ENCODE results near the gene LEFTY1. TPM values are rescaled to one million over a fixed set of nuclear protein-coding genes. Genes with fewer than 3 reads are reported as not detected.
A peak's percentile ranks its signal among the peaks of the same experiment; 100 is the strongest.

Gene LEFTY1
- total and polyA plus RNA-seq, 9 of the 15 experiments (the other 6 are each of a cell fraction or from before 2014, with no cell fraction given) = 0.07 to 0.24 (median 0.17) TPM; not detected in 5

- 88% methylated on average over 10 of the region's 10 CpGs for WGBS (ENCODE audit: insufficient coverage, low coverage, missing lambda C conversion rate)
- no TSS peak for BruUV-seq (replicated peaks)
- H3K27me3 ChIP-seq (ENCODE audit: control insufficient read depth in 2 of 2, insufficient read depth in 2 of 2, low read length in 2 of 2) = no peaks in the 10 kb centered on the region
- no peak overlapping the region for H2AFZ ChIP-seq (ENCODE audit: low read depth, low read length)
- no peak overlapping the region for H3K27ac ChIP-seq (ENCODE audit: extremely low read depth, low read depth, low read length)
- no peak for FAIRE-seq
- H3K4me1 ChIP-seq (replicated peaks in 1 of 2; ENCODE audit: control insufficient read depth in 2 of 2, insufficient read depth in 2 of 2, low read length in 2 of 2) = peaks cover 0 to 3% of the 10 kb centered on the region in 2 experiments; a peak in 2 of 5 replicates
- POLR2A ChIA-PET = interaction anchor here (0.7 to 5.1 kb wide), 4 partner anchors 8 to 364 kb away, joined by 3 to 37 read pairs (median 3); partner anchors contain the start of gene TMEM63A
- no peak overlapping the region for H3K9ac ChIP-seq (ENCODE audit: insufficient read depth in 1 of 2, low read depth in 2 of 2, low read length in 2 of 2)
- in situ Hi-C loops (cut with MboI) (no loop called here), intact Hi-C loops (cut with micrococcal nuclease) (no loop called here)
- no peak overlapping the region for H3K4me3 ChIP-seq
- peaks cover 2% of the 10 kb centered on the region; the same call in 1 of the 3 replicates for H3K79me2 ChIP-seq (ENCODE audit: control insufficient read depth, insufficient read depth, low read length)
- H3K4me2 ChIP-seq (ENCODE audit: insufficient read depth, low read length) = no peak overlapping the region
- no peak for DNase-seq (ENCODE audit: extremely low read depth in 1 of 4, low spot score in 3 of 4)
- H3K9me1 ChIP-seq (ENCODE audit: control insufficient read depth, insufficient read depth, low read length) = no peaks in the 10 kb centered on the region
- H4K20me1 ChIP-seq (replicated peaks; ENCODE audit: control insufficient read depth, insufficient read depth, low read length) = no peaks in the 10 kb centered on the region; the same call in 1 of the 2 replicates
- CTCF ChIA-PET (ENCODE audit: low intra/inter-chr PET ratio) = no interaction called here
- no peak for ATAC-seq
- H3K36me3 ChIP-seq (ENCODE audit: control insufficient read depth, insufficient read depth, low read length) = peaks cover 86% of the 10 kb centered on the region
- TF ChIP-seq ZBTB7A (IDR thresholded peaks at IDR 0.05; ENCODE audit: borderline replicate concordance, control insufficient read depth, low read depth, low read length) (0 out of 2 replicates have a peak, but pooled peaks have one; percentile 22), GATA2 (CRISPR knock-in tag; IDR thresholded peaks at IDR 0.05) (no peak)
- H3K9me3 ChIP-seq (replicated peaks; ENCODE audit: control insufficient read depth, insufficient read depth, low read depth, low read length) = no peaks in the 10 kb centered on the region
Measured at GRCh38 chr1:225873281-225873850, 15.6 kb downstream of the LEFTY1 start.

GRCh38 chr1:225872075-225872430 lies 16.9 kb downstream of the LEFTY1 start:
- WGBS (ENCODE audit: insufficient coverage, low coverage, missing lambda C conversion rate) = 70% methylated on average over 3 of the region's 3 CpGs
- Histone ChIP-seq H3K79me2 (ENCODE audit: control insufficient read depth, insufficient read depth, low read length) (no peaks in the 10 kb centered on the region), H3K36me3 (ENCODE audit: control insufficient read depth, insufficient read depth, low read length) (peaks cover 85% of the 10 kb centered on the region), H3K27me3 (ENCODE audit: control insufficient read depth in 2 of 2, insufficient read depth in 2 of 2, low read length in 2 of 2) (no peaks in the 10 kb centered on the region), H3K9me3 (replicated peaks; ENCODE audit: control insufficient read depth, insufficient read depth, low read depth, low read length) (no peaks in the 10 kb centered on the region), H4K20me1 (replicated peaks; ENCODE audit: control insufficient read depth, insufficient read depth, low read length) (no peaks in the 10 kb centered on the region; the same call in 1 of the 2 replicates), H3K27ac (ENCODE audit: extremely low read depth, low read depth, low read length) (no peak overlapping the region), H3K4me3 (no peak overlapping the region), H3K9ac (ENCODE audit: insufficient read depth in 1 of 2, low read depth in 2 of 2, low read length in 2 of 2) (no peak overlapping the region), H3K9me1 (ENCODE audit: control insufficient read depth, insufficient read depth, low read length) (no peaks in the 10 kb centered on the region), H2AFZ (ENCODE audit: low read depth, low read length) (no peak overlapping the region), H3K4me1 (replicated peaks in 1 of 2; ENCODE audit: control insufficient read depth in 2 of 2, insufficient read depth in 2 of 2, low read length in 2 of 2) (no peaks in the 10 kb centered on the region), H3K4me2 (ENCODE audit: insufficient read depth, low read length) (no peak overlapping the region)
- intact Hi-C loops (cut with micrococcal nuclease) = no loop called here
- FAIRE-seq (peak; percentile 68), DNase-seq (ENCODE audit: extremely low read depth in 1 of 4, low spot score in 3 of 4) (no peak), ATAC-seq (no peak)
- in situ Hi-C loops (cut with MboI) = no loop called here
- ChIA-PET CTCF (ENCODE audit: low intra/inter-chr PET ratio) (interaction anchor here (0.7 kb wide), 1 partner anchor 75 kb away, joined by 3 read pairs; no protein-coding TSS in a partner anchor), POLR2A (interaction anchor here (0.6 to 5.1 kb wide), 3 partner anchors 10 to 1018 kb away, joined by 3 to 37 read pairs (median 4); partner anchors contain the start of gene TMEM63A)
- no TSS peak for BruUV-seq (replicated peaks)
- TF ChIP-seq KLF1 (tag; IDR thresholded peaks at IDR 0.05) = no peak
- no peak for TF ChIP-seq PPARD (CRISPR knock-in tag; IDR thresholded peaks at IDR 0.05)
- no peak for TF ChIP-seq SMARCB1 (IDR thresholded peaks at IDR 0.05; ENCODE audit: insufficient read length, low read depth)
- TF ChIP-seq ZNF76 (CRISPR knock-in tag; IDR thresholded peaks at IDR 0.05; ENCODE audit: borderline replicate concordance) = no peak
- no peak for TF ChIP-seq SRSF9 (IDR thresholded peaks at IDR 0.05; ENCODE audit: borderline replicate concordance, low read depth, low read length)
- no peak for TF ChIP-seq HNRNPL (IDR thresholded peaks at IDR 0.05; ENCODE audit: low read depth, low read length)
- no peak for TF ChIP-seq CEBPZ (IDR thresholded peaks at IDR 0.05; ENCODE audit: borderline replicate concordance, low read depth, low read length)

Data from K562 (cell line).